HG03095 (cell line): ENCODE measurements around the gene CIB4.

Source experiments
- ATAC-seq: cut with Tn5 transposase; IDR thresholded peaks from one replicate; pipeline ENCODE4 v1.9.1; 2021; ENCODE audit warnings: moderate library complexity; ENCODE audit not compliant: unreplicated experiment

Gene CIB4

GRCh38 chr2:26644188-26644835, 3.1 kb upstream of the CIB4 start:
- ATAC-seq, result no peak

GRCh38 chr2:26642429-26642828, 1.3 kb upstream of the CIB4 start:
- no peak for ATAC-seq

- no peak for ATAC-seq
Measured at GRCh38 chr2:26640331-26640745, 828 bp downstream of the CIB4 start.

DNA sequence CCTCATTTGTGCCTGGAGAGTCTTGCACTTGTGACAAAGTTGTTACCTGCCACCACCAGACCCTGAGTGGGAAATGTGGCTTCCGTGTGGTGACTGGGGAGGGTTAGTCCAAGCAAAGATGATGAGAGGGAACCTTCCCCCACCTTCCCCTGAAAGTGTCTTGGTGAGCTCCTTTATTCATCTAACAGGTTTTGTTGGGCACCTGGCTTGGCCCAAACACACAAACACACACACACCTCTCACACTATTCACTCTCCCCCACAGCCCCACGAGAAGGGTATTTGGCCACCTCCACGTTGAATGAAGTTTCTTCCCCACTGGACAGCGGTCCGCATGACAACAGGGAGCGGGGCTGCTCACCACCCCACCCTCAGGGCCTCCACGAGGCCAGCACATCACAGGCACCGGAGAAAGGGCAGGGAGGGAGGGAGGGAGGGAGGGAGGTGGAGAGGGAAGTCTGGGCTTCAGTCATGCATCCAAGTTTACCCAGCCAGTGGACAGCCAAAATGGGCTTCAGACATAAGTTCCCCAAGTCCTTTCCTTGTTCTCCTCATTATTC, 1.4 kb downstream of the CIB4 start:
- no peak for ATAC-seq

DNA sequence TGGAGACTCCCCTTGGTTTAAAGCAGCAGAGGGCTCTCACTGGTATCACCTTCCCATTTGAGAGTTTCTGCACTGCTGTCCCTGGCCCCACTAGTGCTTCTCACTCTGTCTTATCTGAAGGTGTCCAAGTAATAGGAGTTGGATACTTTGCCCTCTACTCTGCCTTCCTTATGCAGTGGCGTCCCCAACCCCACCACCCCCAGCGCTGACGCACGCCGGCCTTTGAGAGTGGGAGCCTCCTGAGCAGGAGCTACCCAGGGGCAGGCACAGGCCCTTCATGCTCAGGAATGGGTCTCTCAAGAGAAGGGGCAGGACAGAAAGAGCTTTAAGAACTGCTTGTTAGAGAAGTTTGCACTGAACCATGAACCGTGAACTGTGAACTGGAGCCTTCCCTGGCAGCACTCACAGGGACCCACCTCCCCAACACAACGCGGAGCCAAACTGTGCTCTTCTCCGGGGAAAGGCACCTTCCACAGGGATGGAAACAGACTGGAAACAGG, 3.3 kb downstream of the CIB4 start:
- no peak for ATAC-seq

GRCh38 chr2:26636935-26637334, 4.2 kb downstream of the CIB4 start:
- ATAC-seq, result no peak

- no peak for ATAC-seq
Measured at GRCh38 chr2:26635401-26635800, 5.8 kb downstream of the CIB4 start.

DNA sequence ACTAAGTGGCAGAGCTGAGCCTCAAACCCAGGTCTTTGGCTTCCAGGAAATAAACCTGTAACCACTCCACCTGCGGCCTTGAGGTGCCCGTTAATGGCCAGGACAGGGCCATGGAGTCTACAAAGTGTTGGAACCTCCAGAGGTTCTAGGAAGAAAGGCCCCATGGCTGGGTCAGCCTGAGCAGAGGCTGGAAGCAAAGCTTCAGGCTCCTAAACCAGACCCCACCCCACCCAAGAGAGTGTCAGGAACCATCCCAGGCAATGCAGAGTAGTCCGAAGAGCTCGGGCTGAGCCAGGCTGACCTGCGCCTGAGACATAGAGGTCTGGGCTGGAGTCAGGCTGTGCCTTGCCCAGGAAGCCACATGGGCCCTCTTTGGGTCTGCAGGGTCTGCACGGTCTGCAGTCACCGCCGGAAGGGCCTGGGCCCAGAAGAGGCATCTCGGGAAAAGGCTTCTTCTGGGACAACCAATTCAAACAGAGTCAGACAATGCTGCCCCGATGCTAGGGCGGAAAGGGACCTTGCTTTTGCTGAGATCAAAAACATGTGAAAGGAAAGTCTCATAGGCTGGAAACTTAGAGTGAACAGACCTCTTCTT, 6.4 kb downstream of the CIB4 start:
- ATAC-seq, result no peak

GRCh38 chr2:26633993-26634595, 7.1 kb downstream of the CIB4 start:
- no peak for ATAC-seq

DNA sequence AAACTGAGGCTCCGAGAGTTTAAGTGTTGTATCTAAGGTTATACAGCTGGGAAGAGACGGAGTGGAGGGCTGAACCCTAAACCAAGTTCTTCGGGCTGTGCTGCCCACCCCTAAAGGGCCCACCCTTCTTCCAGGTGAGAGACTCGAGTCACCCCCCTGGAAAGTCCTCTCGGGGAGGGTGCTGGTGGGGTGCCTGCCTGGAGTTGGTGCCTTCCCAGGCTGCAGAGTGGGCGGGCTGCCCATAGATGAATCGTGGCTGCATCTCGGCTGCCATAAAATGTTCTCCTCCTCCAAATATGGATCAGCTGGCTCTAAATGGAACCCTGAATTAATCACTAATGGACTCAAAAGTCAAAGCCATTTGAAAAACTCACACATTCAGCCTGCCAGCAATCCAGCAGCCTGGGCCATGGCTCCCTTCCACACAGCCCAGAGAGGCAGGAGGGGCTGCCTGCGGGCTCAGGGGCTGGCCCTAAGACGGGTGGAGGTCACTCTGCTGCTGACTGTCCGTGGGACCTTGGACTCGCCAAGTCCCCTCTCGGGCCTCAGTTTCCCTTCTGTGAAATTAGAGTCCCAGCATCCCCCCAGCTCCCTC, 7.7 kb downstream of the CIB4 start:
- ATAC-seq, result no peak

DNA sequence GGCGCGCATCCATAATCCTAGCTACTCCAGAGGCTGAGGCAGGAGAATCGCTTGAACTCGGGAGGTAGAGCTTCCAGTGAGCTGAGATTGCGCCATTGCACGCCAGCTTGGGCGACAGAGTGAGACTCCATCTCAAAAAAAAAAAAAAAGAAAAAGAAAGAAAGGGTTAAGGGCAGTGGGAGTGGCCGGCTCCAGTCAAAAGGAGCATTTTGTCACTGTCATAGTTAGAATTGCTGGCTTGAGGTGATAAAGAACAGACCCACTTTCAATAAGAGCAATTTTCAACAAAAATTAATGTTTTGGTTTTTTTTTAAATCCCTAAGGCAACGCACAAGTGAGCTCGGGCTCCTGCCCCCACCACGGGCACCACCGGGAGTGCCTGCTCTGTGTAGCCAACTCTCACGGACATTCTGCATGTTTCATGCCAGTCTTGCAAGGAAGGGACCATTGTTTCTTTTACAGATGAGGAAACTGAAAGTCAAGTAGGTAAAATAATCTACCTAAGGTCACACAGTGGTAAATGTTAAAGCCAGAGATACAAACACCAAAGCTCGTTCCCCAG, 8.5 kb downstream of the CIB4 start:
- no peak for ATAC-seq

- ATAC-seq, result no peak
Measured at GRCh38 chr2:26631401-26632170, 9.6 kb downstream of the CIB4 start.

DNA sequence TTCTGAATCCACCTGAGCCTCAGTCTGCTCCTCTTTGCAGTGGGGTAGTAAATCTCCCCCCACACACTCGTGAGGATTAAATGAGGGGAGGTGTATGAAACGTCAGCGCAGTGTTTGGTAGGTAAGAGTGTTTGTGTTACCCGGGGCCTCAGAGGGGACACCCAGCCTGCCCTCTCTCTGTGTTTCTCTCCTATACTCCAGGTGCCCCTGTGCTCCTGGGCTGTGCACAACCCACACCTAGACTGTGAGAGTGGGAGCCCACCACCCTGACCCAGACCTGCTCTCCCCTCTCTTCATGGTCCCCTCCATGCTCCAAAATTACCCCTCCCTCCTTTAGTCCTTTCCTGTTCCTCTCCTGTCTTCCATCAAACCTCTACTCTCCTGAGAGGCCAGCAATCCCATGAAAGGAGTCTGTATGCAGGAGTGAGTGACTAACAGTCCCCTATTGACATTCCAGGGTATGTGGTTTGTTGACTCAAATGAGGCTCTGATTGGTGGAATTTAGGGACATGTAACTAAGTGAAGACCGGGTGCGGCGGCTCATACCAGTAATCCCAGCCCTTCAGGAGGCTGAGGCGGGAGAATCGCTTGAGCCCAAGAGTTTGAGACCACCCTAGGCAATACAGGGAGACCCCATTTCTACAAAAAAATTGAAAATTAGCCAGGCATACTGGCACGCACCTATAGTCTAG, 10.4 kb downstream of the CIB4 start:
- ATAC-seq, result no peak

- no peak for ATAC-seq
Measured at GRCh38 chr2:26630235-26630634, 10.9 kb downstream of the CIB4 start.

- ATAC-seq, result no peak
Measured at GRCh38 chr2:26629751-26630150, 11.4 kb downstream of the CIB4 start.

DNA sequence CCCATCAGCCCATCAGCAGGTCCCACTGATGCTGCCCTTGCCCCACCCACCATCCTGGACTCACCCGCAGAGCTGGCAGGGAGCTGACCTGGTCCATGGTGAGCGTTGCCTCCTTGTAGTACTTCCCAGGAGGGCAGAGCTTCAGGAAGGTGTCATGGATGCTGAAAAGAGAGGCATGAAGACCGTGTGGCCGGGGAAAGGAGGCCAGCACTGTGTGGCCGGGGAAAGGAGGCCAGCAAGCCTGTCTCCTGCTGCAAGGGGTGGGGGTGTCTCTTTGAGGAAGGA, 11.9 kb downstream of the CIB4 start:
- no peak for ATAC-seq

DNA sequence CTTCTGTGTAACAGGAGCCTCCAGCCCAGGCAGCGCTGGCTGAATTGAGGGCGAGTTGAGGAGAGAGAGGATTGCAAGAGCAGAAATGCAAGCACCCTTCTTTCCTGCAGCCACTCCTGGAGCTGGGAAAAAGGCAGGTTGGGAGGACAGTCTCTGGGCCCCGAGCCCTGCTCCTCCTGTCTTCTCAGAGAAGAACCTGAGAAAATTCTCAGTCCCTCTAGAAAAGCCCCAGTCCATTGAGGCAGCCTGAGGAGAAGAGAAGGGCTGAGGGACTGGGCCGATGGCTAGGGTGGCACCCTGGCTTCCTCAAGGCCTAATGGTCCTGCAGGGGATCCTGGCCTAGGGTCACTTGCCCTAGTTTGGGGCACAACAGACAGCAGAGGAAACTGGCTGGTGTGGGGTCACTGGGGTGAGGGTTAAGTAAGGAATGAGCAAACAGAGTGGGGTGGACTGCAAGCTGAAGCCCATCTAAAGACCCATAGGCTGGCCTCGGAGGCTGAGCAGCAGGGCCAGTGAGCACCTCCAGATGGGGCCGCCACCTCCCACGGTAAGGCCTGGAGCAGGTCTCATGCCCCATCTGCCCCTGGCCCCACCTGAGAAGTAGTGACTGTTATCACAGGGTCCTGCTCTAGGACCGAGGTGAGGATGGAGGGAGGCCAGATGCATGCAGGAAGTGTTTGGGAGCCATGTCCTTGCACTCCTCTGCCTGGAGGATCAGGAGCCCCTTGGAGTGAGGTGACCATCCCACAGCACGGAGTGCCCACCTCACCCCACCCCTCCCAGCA, 12.4 kb downstream of the CIB4 start:
- ATAC-seq, result no peak

DNA sequence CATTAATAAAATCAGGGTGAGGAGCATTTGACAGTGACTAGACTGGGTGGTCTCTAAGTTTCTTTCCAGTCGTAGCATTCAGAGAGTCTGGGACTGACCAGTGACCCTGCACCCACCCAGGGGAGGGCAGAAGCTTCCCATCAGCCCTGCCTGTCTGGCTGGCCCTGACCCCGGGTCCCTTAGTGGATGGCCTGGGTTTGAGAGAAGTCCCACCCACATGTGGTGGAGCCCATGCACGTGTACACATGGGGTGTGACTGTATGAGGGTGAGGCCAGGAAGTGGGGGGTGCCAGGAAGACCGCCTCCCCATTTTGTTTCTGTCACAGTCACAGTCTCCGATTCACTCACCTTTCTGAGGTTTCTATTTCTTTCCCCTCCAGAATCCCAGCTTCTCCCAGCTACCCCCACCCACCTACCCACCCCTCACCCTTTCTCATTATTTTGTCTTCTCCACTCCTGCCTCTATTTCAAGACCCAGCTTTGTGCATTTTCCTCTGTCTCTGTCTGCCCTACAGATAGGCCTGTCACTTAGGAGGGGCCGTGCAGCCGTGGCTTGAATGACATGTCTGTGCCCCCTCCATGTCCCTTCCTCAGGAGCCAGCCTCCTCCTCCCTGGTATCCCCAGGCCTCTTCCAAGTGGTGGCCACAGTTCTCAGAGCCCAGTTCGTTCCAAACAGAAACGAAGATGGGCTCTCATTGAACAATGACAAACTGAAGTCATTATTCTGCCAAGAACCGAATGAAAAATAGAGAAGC, 13.6 kb downstream of the CIB4 start:
- ATAC-seq, result no peak

DNA sequence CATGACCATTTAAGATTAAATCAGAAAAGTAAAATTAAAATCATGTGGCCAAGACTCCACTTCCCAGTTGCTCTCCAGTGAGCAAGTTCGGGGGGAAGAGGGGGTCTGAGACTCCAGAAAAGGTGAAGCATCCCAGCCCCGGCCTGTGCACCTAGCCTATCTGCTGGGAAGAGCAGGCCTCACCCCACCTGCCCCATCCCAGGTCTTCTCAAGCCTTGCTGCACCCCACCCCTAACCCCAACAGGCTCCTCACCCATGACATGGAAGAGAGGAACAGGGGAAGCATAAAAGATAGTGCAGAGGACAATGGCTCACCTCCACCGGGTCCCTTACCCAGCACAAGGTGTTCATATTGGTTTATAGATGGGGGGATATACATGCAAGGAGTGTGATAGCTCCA, 14.6 kb downstream of the CIB4 start:
- ATAC-seq, result no peak
